Breast epithelium (tissue), 3 donors: ENCODE results near the gene RABEPK.

Experiments
- POLR2A ChIP-seq: fragments of 450-650 bp; IDR thresholded peaks from one replicate; pipeline ENCODE4 v1.6.1; 2016; ENCODE audit warnings: antibody characterized with exemption, mild to moderate bottlenecking, moderate library complexity
- POLR2AphosphoS5 ChIP-seq, 3 donors: sonication (generic); formaldehyde crosslinking; IDR thresholded peaks; one replicate each; pipeline ENCODE4 v1.6.1; 2017; ENCODE audit warnings: antibody characterized with exemption in 3 of 3
- TF ChIP-seq, protein P1 (sequence below), 3 donors: fragments of 450-650 bp; IDR thresholded peaks; one replicate each; pipeline ENCODE4 v1.5.1; 2016 to 2017; ENCODE audit warnings: antibody characterized with exemption in 3 of 3, mild to moderate bottlenecking in 3 of 3, moderate library complexity in 3 of 3

DNA sequence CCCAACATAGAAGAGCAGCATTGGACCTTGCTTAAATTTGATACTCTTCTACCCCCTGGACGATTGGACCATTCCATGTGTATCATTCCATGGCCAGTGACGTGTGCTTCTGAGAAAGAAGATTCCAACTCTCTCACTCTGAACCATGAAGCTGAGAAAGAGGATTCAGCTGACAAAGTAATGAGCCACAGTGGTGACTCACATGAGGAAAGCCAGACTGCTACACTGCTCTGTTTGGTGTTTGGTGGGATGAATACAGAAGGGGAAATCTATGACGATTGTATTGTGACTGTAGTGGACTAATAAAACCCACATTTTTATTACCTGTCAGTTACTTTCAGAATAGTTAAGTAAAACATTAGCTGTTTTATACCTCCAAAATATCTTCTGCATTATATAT, 33.3 kb downstream of the RABEPK start:
- no peak for TF ChIP-seq POLR2A
- TF ChIP-seq, protein P1, sequence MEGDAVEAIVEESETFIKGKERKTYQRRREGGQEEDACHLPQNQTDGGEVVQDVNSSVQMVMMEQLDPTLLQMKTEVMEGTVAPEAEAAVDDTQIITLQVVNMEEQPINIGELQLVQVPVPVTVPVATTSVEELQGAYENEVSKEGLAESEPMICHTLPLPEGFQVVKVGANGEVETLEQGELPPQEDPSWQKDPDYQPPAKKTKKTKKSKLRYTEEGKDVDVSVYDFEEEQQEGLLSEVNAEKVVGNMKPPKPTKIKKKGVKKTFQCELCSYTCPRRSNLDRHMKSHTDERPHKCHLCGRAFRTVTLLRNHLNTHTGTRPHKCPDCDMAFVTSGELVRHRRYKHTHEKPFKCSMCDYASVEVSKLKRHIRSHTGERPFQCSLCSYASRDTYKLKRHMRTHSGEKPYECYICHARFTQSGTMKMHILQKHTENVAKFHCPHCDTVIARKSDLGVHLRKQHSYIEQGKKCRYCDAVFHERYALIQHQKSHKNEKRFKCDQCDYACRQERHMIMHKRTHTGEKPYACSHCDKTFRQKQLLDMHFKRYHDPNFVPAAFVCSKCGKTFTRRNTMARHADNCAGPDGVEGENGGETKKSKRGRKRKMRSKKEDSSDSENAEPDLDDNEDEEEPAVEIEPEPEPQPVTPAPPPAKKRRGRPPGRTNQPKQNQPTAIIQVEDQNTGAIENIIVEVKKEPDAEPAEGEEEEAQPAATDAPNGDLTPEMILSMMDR (IDR thresholded peaks at IDR 0.05), result no peak
- TF ChIP-seq POLR2AphosphoS5 (IDR thresholded peaks at IDR 0.05), result no peak
